Medulla oblongata (tissue), 1 donor: ENCODE results near the gene NLRP11.

Source experiments
- DNase-seq: peaks from one replicate; pipeline ENCODE4 v3.0.0-alpha.2; 2015; ENCODE audit errors: extremely low spot score

NLRP11 gene

DNA sequence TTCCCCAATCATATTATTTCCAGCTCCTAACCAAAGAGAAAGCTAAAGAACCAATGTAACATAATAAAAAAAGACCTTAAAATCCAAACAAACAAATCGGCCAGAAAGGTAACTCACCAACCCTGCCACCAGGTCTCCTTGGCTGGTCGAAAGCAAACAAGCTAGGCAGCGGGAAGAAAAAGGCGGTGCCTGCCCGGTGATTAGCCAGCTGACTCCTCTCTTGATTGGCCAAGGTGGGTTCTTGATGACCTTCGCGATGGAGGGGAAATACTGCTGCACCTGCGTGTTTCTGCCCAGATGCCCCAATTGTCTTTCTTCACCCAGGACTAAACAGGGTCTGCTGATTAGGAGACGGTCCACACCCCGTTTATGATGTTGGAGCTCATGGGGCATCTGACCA lies at the start of gene NLRP11:
NLRP11 (minus strand) TSS at position 154 of the 400 bp plus-strand sequence. CDS start 13,825 bp downstream, outside the sequence.
- DNase-seq: no peak

DNA sequence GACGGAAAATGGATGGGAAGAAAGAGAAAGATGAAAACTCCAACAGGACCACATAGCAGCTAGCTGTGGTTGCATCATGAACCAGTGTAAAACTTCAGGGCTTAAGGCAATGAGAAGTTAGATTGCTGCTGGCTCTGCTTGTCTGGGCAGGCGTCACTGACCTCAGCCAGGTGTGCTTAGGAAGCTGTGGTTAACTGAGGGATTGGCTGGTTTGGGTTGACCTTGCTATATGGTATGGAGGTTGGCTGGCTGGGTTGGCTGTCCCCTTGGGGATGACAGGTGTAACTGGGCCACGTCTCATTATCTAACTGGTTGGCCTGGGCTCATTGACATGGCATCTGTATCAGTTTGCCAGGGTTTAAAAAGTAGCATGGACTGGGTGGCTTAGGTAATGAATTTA lies 45.4 kb upstream of the NLRP11 start:
- DNase-seq: no peak

DNA sequence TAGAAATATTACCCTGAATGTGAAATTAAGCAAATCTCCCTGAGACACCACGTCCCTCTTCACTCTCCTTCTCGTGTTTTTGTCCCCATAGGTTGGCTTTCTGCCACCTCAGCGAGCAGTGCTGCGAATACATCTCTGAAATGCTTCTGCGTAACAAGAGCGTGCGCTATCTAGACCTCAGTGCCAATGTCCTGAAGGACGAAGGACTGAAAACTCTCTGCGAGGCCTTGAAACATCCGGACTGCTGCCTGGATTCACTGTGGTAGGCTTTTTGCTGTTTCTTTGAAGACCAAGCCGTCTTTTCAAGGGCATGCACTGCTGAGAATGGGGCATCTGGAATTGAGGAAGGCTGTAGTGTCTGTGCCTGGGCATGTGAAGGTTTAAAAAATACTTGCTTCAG lies 38.9 kb upstream of the NLRP11 start:
- DNase-seq: no peak

DNA sequence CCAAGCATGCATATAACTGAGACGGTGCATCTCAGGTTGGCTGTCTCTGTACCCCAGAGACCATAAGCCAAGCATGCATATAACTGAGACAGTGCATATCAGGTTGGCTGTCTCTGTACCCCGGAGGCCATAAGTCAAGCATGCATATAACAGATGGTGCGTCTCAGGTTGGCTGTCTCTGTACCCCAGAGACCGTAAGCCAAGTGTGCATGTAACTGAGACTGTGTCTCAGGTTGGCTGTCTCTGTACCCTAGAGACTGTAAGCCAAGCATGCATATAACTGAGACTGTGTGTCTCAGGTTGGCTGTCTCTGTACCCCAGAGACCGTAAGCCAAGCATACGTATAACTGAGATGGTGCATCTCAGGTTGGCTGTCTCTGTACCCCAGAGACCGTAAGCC lies 35.3 kb upstream of the NLRP11 start:
- no peak for DNase-seq

DNA sequence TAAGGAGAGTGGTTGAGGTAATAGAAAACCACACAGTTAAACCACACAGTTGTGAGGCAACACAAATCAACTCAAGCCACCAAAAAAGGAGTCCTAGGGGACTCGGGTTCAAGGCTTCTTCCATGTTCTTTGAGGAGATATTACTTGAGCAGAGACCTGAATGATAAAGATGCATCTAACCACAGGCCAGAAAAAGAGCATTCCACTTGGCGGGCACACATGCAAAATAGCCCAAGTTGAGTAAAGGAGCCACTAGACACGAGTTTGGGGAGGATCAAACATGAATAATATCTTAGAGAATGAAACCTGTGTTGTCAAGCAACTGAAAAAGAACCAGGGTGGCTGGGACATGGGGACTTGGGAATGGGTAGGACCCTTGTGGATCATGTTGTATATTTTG lies 34.7 kb upstream of the NLRP11 start:
- no peak for DNase-seq

DNA sequence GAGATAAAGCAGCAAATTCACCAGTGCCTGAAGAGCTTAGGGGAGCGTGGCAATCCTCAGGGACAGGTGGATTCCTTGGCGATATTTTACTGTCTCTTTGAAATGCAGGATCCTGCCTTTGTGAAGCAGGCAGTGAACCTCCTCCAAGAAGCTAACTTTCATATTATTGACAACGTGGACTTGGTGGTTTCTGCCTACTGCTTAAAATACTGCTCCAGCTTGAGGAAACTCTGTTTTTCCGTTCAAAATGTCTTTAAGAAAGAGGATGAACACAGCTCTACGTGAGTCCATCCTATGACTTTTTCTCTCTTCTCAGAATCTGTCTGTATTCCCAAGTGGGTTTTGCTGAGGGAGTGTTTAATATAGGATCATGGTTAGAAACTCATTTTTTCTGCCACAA lies 27.2 kb upstream of the NLRP11 start:
- no peak for DNase-seq

DNA sequence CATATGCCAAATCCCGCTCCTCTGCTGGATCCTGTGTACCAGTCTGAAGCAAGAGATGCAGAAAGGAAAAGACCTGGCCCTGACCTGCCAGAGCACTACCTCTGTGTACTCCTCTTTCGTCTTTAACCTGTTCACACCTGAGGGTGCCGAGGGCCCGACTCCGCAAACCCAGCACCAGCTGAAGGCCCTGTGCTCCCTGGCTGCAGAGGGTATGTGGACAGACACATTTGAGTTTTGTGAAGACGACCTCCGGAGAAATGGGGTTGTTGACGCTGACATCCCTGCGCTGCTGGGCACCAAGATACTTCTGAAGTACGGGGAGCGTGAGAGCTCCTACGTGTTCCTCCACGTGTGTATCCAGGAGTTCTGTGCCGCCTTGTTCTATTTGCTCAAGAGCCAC lies 26.6 kb upstream of the NLRP11 start:
- DNase-seq: no peak

DNA sequence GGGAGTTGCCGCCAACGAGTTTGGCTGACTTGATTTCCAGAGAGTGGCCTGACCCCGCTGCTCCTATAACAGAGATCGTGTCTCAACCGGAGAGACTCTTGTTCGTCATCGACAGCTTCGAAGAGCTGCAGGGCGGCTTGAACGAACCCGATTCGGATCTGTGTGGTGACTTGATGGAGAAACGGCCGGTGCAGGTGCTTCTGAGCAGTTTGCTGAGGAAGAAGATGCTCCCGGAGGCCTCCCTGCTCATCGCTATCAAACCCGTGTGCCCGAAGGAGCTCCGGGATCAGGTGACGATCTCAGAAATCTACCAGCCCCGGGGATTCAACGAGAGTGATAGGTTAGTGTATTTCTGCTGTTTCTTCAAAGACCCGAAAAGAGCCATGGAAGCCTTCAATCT lies 26.2 kb upstream of the NLRP11 start:
- DNase-seq: no peak

DNA sequence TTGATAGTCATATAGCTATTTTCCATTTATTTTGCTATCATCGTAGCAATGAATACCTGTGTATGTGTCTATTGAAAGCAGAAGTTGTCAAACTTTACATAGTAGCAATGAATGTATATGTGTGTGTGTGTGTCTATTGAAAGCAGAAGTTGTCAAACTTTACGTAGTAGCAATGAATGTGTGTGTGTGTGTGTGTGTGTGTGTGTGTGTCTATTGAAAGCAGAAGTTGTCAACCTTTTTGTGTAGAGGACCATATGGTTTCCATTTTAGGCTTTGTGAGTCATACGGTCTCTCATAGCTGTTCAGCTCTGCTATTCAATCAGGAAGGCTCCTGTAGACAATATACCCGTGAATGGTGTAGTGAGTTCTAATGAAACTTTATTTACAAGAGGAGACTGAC lies 25.4 kb upstream of the NLRP11 start:
- DNase-seq: peak; percentile 61

DNA sequence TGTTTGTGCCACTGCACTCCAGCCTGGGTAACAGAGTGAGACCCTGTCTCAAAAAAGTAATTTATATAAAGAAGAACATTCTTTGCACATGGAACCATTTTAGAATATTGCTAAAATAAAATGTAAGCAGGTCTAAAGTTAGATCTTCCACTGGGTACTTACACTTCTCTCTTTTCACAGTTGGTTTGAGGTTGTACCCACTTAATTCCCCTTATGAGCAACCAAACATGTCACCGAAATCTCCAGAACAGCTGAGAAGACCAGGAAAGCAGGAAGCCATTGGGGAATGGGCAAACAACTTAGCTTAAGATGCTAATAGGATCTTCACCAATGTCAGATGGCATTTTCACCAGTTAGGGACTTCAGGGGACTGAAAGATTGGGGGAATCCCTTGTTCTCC lies 23.4 kb upstream of the NLRP11 start:
- DNase-seq: peak; percentile 63

DNA sequence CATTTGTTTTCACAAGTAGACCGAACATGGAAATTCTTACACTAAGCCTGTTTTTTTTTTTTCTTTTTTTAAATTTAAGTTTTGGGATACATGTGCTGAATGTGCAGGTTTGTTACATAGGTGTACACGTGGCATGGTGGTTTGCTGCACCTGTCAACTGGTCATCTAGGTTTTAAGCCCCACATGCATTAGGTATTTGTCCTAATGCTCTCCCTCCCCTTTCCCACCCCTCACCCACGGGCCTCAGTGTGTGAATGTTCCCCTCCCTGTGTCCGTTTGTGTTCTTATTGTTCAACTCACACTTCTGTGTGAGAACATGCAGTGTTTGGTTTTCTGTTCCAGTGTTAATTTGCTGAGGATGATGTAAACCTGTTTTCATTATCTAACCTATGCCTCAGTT lies 7.1 kb upstream of the NLRP11 start:
- no peak for DNase-seq

DNA sequence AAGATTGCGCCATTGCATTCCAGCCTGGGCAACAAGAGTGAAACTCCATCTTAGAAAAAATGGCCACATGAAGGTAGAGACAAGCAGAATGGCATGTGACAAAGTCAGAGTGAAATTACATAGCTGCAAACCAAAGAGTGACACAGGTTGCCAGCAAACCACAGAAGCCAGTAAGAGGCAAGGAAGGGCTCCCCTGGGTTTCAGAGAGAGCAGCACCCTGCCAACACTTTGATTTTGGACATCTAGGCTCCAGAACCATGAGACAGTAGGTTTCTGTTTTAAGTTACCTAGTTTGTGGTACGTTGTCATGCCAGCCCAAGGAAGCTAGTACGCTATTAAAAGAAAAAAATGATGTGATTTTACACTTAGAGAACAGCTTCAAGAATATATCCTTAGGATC lies 6.5 kb upstream of the NLRP11 start:
- DNase-seq: no peak

DNA sequence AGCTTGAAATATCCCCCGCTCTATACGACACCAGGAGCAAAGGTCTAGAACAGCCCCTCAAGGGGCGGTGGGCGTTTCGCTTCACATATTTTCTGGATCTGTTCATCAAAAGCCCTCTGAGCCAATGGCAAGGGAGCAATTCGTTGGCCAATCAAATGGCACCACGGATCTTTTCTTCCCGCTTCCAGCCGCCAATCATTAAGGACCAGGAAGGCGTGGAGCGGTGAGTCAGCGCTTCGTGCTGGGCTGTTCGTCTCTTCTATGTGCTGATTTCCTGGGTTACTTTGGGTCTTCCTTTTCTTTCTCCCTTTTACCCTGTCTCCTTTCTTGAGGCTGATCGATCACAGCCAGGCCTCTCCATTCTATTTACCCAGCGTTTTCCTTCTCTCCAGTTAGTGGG lies 4.5 kb upstream of the NLRP11 start, which contains the start of gene NLRP4:
NLRP4 (plus strand) TSS at position 201 of the 400 bp plus-strand sequence. CDS start 15,541 bp downstream, outside the sequence.
- no peak for DNase-seq

DNA sequence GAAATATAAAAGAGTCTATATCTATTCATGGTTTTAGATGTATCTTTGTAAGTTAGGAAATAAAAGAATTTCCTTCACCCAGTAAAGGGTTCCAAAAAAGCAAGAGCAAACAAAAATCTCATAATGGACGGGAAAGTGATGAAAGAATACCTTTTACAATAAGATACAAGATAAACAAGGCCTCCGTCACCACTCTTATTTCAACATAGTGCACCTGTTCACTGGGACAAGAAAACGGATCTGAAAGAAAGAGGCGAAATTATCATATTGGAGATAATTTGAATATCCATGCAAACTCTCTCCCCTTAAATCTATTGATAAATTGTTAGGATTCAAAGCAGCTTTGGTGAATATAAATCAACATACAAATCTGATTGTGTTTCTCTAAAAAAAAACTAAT lies 877 bp upstream of the NLRP11 start:
- DNase-seq: no peak

DNA sequence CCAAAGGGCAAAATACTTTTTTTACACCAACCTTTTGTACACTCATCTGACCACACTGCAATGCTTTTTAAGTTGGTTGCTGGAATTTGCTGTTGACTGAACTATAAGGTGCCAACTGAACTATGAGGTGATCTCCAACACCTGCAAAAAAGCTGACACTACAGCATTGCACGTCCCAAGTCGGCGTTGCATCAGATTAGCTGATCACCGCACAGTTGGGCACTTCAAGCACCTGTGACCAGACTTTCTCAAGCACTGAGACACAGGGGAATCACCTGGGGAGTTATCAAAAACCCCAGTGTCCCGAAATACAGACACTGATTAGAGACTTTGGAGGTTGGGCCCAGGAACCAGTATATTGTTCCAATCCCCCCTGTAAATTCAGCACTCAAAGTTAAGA lies 1.1 kb downstream of the NLRP11 start:
- DNase-seq: no peak

DNA sequence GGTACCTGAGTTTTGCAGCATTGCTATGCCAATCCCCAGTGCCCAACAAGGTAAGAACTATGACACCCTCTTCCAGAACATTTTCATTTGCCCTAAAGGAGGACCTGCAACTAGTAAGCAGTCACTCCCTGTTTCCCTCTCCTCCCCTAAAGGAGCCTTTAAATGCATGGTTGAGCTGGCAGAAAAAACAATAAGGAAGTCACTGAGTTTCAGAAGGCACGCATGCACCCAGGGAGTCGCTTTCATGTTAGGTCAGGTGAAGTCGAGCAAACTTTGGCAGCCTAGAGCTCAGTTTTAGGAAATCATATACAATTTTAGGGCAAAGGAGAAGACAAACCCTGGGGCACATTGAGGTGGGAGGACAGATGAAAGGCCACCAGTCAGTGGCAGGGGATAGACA lies 11.8 kb downstream of the NLRP11 start:
- DNase-seq: peak; percentile 18

DNA sequence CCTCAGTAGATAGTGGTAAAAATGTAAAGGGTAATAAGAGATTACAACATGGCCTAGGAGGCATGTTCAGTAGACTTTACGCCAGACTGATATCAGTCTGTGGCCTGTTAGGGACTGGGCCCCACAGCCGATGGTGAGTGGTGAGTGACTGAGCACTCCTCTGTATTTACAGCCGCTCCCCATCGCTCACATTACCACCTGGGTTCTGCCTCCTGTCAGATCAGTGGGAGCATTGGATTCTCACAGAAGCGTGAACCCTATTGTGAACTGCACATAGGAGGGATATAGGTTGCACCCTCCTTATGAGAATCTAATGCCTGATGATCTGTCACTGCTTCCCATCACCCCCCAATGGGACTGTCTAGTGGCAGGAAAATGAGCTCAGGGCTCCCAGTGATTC lies 17.9 kb downstream of the NLRP11 start:
- no peak for DNase-seq

DNA sequence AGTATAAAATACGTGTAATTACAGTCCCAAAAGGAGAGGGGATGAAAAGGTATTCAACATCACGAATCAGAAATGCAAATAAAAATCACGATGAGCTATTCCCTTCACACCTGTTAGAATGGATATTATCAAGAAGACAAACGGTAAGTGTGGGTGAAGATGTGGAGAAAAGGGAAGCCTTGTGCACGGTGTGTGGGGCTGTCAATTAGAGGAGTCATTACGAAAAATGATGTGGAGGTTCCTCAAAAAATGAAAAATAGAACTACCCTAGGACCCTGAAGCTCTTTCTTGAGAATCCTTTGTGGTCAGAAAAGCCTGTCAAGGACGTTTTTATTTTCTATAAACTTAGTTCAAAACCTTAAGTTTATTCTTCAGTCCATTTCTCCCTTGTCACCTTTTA lies 19.4 kb downstream of the NLRP11 start:
- no peak for DNase-seq

DNA sequence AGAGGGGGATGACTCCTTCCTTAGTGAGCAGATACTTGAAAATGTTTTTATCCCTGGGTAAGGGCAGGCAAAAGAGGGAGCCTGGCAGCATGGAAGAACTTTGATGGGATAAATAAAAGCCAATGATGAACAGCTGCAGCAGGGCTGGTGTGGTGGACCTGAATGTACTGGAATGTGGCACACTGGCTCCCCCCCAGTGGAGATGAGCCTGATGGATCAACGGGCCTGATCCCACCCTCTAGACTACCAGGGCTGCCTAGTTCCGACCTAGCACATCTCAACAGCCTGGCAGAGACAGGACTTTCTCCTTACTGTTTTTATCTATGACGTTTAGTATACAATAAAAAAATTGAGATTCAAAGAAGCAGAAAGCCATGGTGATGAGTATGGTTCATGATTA lies 20.5 kb downstream of the NLRP11 start:
- DNase-seq: no peak

DNA sequence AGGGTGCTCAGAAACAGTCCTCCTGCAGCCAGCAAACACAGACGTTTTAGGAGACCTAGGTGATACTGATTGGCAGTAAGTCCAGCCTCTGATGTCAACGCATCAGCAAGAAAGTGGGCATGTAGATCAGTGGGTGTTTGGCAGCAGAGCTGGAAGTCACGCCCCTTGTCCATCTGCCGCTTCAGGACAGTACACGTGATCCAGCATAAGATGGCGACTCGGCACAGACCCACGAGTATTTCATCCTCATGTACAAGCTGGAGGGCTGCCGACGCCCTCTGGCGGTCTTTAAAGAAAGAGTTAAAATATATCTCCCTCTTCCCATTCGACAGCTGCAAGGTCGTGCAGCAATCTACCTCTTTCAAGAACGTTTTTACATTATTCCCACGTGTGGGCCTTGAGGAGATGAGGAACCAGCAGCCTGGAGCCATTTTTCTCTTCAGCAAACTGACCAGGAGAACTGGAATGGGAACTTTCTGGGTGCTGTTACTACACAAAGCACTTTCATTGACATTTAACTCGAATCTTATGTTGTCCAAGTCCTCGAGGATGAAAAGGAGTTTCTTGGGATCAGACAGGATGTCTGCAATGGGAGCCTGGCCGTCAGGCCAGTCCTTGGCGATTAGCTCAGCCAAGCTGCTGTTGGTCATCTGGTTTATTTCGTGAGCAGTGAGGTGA lies 22.3 kb downstream of the NLRP11 start:
- DNase-seq: peak; percentile 50

DNA sequence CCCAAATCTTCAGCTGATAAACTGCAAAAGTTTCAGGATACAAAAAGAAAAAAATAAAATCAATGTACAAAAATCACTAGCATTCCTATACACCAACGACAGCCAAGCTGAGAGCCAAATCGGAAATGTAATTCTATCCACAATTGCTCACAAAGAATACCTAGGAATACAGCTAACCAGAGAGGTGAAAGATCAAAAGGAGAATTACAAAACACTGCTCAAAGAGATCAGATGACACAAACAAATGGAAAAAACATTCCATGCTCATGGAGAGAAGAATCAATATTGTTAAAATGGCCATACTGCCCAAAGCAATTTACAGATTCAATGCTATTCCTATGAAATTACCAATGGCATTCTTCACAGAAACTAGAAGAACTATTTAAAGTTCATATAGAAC lies 29.5 kb downstream of the NLRP11 start:
- no peak for DNase-seq

DNA sequence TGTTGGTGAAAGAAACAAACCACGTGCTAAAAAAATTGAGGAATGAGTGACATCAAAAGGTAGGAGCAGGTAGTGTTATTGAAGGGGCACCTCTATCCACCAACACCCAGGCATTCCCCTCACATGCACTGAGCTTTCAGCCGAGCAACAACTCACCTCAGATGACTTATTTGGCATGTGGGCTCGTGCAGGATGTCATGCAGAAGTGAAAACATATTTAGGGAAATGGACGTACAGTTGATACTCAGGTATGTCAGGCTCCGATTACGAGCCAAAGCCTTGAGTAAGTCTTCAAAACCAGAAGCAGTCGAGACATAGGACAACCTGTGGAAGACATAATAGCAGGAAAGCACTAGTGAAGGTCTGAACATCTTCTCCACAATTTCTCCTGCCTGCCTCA lies 30.4 kb downstream of the NLRP11 start:
- no peak for DNase-seq

DNA sequence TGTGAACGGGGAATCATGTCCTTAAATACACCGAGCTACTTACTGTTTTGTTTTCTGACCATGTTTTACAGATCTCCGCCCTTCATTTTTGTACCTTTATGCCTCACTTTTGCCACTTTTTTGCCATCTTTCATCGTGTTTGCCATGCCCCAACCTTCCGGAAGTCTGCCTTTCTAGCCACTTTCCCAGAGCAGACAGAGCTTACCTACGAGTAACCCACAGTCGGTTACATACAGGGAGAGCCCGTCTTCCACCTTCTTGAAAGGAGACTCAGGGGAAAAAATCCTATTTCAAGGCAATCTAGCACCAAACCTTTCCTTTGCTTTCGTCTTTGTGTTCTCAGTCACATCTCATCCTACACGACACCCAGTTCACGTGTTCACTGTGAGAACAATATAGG lies 36.8 kb downstream of the NLRP11 start:
- DNase-seq: no peak

DNA sequence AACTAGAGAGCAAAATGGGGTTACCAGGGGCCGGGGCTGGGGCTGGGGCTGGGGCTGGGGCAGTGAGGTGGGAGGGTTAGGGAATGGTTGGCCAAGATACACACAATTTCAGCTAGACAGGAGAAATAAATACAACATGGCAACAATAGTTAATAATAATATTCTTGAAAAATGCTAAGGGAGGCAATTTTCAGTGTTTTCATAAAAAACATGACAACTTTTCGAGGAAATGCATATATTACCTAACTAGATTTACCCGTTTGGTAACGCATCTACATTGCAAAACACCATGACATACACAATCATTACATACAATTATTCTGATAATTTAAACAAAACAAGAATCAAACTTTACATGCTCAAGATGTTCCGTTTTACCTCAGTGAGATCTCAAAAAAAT lies 50.7 kb downstream of the NLRP11 start:
- no peak for DNase-seq
